OCI-LY1 (cell line): Measurements from ENCODE around the gene MED15.

ENCODE experiments used
- EZH2 ChIP-seq: fragments of 200-600 bp; sonication (generic), shearing (Covaris generic); IDR thresholded peaks from 2 replicates; pipeline ENCODE4 v1.8.0; 2017; ENCODE audit warnings: borderline replicate concordance, mixed run types, mild to moderate bottlenecking, antibody characterized with exemption, low read length, moderate library complexity, mixed read lengths
- TF ChIP-seq, protein P1 (sequence below): fragments of 200-600 bp; sonication (generic), shearing (Covaris generic); IDR thresholded peaks from 2 replicates; pipeline ENCODE4 v1.5.1; 2017; ENCODE audit warnings: mild to moderate bottlenecking, antibody characterized with exemption, low read length, moderate library complexity, mixed read lengths

DNA sequence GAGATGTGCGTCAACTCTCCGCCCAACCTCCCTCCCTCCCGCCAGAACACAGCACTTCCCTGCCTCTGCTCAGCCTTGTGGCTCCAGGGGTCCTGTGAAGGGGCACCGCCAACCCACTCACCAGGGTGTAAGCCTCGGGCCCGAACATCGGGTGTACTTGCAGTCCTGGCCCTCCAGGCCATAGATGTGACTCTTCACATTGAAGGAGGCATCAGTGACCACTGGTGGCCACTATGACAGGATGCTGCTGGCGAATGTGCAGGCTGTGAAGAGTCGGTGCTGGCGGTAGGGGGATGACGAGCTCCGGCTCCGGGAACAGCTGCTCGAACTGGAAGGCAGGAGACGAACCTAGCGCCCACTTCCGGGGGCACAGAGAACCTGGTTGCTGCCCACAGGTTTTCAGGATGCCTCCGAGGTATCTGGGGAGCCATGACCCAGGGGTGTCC, 97.4 kb downstream of the MED15 start:
- TF ChIP-seq, protein P1, sequence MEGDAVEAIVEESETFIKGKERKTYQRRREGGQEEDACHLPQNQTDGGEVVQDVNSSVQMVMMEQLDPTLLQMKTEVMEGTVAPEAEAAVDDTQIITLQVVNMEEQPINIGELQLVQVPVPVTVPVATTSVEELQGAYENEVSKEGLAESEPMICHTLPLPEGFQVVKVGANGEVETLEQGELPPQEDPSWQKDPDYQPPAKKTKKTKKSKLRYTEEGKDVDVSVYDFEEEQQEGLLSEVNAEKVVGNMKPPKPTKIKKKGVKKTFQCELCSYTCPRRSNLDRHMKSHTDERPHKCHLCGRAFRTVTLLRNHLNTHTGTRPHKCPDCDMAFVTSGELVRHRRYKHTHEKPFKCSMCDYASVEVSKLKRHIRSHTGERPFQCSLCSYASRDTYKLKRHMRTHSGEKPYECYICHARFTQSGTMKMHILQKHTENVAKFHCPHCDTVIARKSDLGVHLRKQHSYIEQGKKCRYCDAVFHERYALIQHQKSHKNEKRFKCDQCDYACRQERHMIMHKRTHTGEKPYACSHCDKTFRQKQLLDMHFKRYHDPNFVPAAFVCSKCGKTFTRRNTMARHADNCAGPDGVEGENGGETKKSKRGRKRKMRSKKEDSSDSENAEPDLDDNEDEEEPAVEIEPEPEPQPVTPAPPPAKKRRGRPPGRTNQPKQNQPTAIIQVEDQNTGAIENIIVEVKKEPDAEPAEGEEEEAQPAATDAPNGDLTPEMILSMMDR, result no peak
- no peak for TF ChIP-seq EZH2
